GM19099 (cell line): ENCODE measurements around the gene KRTAP3-2.

Experiments
- POLR2A ChIP-seq: IDR thresholded peaks from 3 replicates; pipeline ENCODE4 v1.6.1; 2011; ENCODE audit warnings: low read depth; ENCODE audit not compliant: insufficient read length; ENCODE audit errors: extremely low read depth

Gene KRTAP3-2

DNA sequence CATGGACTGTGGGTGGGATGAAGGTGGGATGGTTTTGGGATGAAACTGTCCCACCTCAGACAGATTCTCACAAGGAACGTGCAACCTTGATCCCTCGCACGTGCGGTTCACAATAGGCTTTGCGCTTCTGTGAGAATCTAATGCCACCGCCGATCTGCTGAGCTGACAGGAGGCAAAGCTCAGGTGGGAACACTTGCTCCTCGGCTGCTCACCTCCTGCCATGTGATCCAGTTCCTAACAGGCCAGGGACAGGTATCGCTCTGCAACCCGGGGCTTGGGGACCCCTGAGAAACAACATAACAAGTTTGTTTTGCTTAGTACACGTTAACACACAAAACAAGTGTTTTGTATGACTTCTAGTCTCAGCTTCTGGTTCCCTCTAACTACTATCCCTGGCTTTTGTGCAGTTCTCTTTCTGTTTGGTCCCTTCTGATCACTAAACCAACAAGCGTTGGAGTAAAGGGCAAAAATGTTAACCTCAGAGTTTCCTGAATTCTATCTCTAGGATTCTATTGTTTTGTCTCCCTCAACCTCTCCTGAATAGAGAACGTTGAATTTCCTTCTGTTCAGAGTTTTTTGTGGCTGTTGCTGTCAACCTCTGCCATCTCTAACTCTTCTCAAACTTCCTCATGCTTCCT, 17.0 kb upstream of the KRTAP3-2 start:
- TF ChIP-seq POLR2A = no peak

DNA sequence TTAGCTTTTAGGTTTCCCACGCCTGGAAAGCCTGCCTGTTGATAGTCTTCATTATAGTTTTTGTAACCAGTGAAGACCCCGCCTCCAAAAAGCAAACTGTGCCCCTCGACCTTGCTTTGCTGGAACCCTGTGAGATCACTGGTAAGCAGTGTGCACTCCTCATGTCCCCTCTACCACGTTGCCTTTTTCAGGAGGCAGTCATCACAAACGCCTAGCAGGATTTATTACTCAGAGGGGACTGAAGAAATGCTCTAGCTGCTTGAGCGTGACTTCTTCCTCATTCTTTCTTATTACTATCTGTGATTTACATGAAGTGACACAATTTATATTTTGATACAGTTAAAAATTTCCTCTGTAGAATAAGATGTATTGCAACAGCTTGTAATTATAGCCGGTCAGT, 15.7 kb upstream of the KRTAP3-2 start:
- TF ChIP-seq POLR2A = no peak

DNA sequence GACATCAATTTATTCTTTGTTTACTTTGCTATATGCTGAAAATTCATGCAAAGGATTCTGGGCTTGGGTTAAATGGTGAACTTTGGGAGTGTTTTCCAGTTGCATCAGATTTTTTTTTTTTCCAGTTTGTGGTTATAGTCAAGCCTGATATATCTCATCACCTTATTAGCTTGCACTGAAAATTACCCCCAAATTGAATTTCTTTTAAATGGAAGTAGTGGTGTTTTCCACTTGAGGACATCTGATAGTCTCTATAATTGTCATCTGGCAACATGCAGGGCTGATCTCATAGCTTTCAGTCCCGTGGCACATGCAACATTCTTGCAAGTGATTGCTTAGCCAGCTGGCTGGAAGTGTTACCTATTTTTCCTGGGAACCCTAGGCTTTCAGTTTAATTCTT, 13.9 kb upstream of the KRTAP3-2 start:
- TF ChIP-seq POLR2A = no peak

DNA sequence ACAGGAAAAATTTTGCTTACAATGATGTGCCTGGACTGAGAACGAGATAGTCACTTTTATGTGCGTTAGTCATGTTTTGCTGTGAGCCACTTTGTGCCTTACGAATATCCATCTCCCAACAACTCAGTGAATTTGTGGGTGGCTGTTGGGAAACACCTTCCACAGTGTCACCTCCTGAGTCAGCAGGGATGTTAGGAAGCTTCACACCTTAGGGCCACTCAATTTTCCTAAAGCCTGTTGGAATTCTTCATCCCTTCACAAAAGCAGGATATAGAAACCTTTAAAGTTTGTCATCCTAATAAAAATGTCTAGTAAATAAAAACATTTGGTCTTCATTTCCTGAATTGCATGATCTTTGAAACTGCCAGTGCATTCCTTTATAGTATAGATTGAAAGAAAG, 13.5 kb upstream of the KRTAP3-2 start:
- TF ChIP-seq POLR2A = no peak

DNA sequence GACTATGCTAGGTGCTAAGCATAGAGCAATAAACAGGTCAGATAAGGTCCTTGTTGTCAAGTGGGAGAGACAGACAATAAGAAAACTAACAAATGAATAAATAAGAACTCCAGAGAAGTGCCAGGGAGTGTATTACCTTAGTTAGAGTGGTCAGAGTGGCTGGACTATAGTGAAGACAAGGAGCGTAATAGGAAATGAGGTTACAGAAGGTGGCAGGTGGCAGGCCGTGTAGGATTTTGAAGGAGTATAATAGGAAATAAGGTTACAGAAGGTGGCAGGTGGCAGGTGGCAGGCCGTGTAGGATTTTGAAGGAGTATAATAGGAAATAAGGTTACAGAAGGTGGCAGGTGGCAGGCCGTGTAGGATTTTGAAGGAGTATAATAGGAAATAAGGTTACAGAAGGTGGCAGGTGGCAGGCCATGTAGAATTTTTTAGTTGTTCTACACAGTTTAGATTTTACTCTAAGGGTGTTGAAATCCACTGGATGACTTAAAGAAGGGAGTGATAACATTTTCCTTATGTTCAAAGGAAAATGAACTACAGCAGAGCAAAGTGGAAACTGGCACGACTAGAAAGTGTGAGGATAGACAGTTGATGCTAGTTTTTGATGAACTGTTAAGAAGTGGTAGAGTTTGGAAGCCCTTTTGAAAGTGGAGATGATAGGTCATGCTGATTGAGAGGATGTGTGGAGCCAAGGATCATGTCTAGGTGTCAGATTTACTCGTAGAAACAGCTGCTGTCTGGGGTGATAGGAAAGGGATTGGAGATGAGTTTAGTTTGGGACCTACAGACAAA, 12.8 kb upstream of the KRTAP3-2 start:
- no peak for TF ChIP-seq POLR2A

DNA sequence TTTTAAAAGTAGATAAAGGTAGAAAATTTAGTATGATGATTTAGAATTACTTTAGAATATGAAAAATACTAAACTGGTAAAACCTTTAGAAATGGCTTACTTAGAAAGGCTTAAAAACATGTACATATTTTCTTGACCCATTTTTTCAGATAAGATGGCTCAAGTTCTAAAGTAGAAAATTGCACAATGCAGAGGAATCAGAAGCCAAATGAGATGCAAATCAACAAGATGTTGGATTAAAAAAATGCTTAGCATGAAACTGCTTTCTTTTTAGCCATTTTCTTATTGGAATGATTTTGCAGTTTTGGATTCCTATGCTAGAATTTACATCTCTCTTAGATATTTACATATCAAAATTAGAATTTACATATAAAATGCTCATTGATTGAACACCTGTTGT, 10.7 kb upstream of the KRTAP3-2 start:
- no peak for TF ChIP-seq POLR2A

DNA sequence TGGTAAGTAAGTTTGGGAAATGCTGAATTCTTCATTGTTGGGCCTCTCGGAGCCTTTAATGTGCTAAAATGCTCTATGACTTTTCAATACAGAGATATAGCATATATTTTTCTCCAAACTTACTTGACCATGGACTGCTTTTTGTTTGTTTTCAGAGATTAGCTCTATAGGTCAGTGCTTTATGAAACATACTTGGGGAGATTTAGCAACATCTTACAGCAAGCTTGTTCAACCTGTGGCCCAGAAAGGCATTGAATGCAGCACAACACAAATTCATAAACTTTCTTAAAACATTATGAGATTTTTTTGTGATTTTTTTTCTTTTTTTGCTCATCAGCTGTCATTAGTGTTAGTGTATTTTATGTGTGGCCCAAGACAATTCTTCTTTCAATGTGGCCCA, 10.2 kb upstream of the KRTAP3-2 start:
- no peak for TF ChIP-seq POLR2A

DNA sequence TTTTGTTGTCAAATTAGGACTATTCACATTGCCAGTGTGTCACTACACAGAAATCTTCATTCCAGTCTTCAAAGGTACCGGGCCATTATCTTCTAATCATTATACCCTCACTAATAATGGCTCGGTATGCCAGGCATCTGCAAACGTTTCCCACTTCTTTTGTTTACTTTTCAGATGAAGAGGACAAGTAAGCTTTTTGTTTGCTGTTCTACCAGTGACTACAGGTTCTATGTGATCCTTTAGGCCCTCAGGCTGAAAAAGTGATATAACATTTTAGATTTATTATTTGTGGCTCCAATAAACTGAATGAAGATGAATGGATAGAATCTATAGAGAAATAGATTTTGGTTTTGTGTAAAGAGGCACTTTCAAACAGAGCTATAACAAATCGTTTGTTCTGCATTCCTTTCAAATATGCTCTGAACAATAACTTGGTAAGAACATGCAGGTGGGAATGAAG, 9.6 kb upstream of the KRTAP3-2 start:
- TF ChIP-seq POLR2A = no peak

DNA sequence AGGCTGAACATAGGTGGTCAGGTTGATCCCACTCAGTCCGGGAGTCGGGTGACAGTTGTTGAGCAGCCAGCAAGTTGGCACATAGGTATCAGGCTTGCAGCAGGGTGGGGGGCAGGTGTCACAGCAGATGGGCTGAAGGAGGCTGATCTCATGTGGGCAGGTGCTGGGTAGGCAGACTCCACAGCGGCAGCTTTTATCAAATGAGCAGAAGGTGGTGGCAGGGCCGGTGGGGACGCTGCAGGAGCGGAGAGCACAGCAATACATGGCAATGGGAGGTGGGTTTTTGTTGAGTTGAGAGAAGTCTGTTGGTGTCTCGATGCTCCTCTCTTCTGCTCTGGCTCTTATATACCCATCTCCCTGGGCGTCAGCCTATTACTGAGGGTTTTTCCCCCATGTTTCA, 9.1 kb upstream of the KRTAP3-2 start, which contains the start of gene KRTAP3-1:
TSS of gene KRTAP3-1 (minus strand) at position 318 of the 400 bp plus-strand sequence. CDS start at position 264, 54 bp downstream.
- TF ChIP-seq POLR2A = no peak

DNA sequence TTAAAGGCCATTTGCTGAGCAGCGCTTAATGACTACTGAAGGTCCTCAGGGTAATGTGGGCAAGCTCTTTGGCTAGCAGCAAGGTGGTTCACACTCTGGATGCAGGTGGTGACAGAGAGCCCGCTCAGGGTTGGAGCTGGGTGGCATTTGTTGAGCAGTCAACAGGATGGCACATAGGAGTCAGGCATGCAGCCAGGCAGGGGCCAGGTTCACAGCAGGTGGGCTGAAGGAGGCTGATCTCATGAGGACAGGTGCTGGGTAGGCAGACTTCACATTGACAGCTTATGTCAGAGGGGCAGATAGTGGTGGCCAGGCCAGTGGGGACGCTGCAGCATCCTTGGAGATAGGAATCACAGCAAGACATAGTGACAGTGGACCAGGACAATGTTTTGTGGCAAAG, 4.7 kb upstream of the KRTAP3-2 start:
- TF ChIP-seq POLR2A = no peak

DNA sequence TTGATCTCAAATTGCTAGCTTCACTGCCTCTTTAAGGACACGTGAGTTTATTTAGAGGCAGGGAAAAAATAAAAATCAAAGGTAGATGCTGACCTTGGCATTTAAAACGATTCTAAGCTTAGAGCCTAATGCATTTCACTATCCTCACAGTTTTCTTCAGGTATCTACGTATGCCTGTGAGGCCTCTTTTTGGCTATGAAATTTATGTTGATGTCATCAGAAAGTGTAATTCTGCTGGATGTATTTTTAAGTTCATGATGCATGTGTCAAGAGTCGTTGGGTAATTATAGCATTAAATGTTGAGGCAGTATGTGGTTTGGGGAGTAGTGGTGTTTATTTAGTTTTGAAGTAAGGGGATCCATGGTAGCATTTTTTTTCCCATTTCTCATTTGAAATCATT, 4.2 kb upstream of the KRTAP3-2 start:
- no peak for TF ChIP-seq POLR2A

DNA sequence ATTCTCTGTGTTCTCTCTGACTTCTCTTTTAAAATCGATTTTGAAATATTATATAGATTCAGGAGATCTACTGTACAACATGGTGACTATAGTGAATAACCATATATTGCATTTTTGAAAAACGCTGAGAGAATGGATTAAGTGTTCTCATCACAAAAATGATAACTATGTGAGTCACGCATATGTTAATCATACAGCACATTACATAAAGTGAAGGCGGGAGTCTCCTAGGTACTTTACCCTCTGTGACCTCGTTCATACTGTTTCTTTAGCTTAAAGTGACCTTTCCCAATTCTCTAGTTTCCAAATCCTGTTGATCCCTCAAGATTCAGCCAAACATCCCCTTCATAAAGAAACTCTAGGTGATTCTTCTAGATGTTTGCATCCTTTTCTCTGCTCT, 3.1 kb upstream of the KRTAP3-2 start:
- no peak for TF ChIP-seq POLR2A

DNA sequence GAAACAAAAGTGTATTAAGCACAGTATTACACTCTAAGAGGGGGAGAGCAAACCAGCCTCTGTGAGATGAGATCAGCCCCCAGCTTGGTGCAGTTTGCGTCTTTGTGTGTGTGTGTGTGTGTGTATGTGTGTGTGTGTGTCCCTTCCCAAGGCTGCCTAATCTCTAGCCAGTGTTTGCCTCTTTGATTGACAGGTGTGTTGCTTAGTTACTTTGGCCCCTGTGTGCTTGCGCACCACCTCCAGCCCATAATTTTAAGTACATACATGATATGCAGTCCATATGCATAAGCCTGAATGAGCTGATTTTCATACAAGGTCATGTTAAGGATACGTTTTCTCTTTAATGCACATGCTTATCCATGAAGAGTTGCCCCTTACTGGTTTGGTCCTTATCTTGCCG, 2.1 kb upstream of the KRTAP3-2 start:
- TF ChIP-seq POLR2A = no peak

DNA sequence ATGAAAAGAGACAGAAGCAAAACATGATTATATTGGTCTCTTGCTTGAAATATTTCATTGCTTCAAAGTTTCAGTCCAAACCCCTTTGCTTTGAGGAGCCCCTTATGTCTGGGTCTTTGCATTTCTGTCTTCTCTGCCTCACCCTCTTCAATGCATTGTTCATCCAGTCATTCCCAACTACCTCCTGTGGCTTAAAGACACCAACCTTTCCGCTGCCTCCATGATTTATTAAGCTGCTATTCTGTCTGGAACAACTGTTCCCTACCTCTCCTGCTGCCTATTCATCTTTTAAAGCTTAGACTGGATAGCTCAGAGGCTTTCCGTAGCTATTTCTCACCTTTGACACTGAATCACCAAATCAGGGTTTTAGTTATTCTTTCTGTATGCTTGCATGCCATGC, 2.3 kb downstream of the KRTAP3-2 start:
- TF ChIP-seq POLR2A = no peak

DNA sequence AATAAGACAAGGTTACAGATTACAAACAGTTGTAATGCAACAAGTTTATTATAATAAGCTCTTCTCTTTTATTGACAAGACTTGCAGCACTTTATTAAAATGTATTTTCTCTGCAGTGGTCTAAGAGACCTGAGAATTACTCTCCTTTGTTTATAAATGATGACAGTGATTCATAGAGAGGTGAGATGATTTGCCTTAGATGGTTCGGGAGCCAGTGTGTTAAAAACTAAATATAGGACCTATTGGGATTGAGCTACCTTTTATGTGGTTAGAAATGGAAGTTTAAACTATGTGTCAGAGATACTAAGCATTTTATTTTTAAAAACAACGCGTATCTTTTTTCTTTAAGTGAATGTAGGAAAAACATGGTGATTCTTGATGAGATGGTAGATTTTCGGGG, 2.9 kb downstream of the KRTAP3-2 start:
- TF ChIP-seq POLR2A = no peak

DNA sequence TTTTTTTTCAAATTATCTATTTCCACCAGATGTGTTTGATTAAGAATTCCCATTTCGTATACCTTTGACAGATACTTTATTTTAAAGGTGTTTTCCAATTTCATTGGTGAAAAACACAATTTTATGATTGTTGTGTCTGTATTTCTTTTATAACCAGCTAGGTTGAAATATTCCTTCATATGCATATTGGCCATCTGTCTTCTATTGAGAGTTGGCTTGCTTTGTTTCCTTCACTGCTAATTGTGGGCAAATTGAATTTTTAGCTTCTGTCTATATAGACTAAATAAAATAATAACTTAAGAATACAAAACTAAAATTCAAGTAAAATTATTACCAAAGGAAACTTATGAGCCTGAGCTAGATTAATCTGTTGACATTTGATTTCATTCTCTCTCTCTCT, 4.6 kb downstream of the KRTAP3-2 start:
- no peak for TF ChIP-seq POLR2A
